HepG2 (cell line): ENCODE data around the gene CLPTM1. TPM values are rescaled to one million over a fixed set of nuclear protein-coding genes. Genes with fewer than 3 reads are reported as not detected.

ENCODE experiments used
- ATM ChIP-seq: fragments of 450-650 bp; IDR thresholded peaks from 2 replicates; pipeline ENCODE4 v1.7.1; 2017; ENCODE audit warnings: mild to moderate bottlenecking, borderline replicate concordance
- CBFB ChIP-seq: sonication (generic); formaldehyde crosslinking; IDR thresholded peaks from 2 replicates; pipeline ENCODE4 v1.4.0; 2020; ENCODE audit warnings: missing genetic modification reagents
- CCAR2 ChIP-seq: fragments of 200-400 bp; formaldehyde crosslinking; optimal IDR thresholded peaks from 2 replicates; pipeline ENCODE3; 2018; ENCODE audit warnings: low read depth, mild to moderate bottlenecking, low read length, moderate library complexity
- EED ChIP-seq: sonication (generic); formaldehyde crosslinking; IDR thresholded peaks from 2 replicates; pipeline ENCODE4 v1.5.0; 2020; ENCODE audit warnings: mild to moderate bottlenecking, missing genetic modification reagents
- HHEX ChIP-seq: IDR thresholded peaks from 2 replicates; pipeline ENCODE4 v1.6.1; 2016; ENCODE audit warnings: control low read depth
- IRX3 ChIP-seq: sonication (generic); formaldehyde crosslinking; IDR thresholded peaks from 2 replicates; pipeline ENCODE4 v1.8.1; 2023; ENCODE audit warnings: mild to moderate bottlenecking, low read depth, missing genetic modification reagents, borderline replicate concordance
- LCORL ChIP-seq, 2 experiments: fragments of 450-650 bp in 1 of 2; sonication (generic) in 1 of 2; formaldehyde crosslinking in 1 of 2; IDR thresholded peaks; 2 replicates each; pipeline versions ENCODE4 v1.5.0 to v1.6.1; 2017 to 2020; ENCODE audit warnings: antibody characterized with exemption in 1 of 2, missing genetic modification reagents in 1 of 2
- MLX ChIP-seq: IDR thresholded peaks from 2 replicates; pipeline ENCODE4 v1.6.1; 2016
- NCOA2 ChIP-seq: sonication (generic); formaldehyde crosslinking; IDR thresholded peaks from 2 replicates; pipeline ENCODE4 v1.8.0; 2022; ENCODE audit warnings: inconsistent platforms
- NFE2 ChIP-seq: sonication (generic); formaldehyde crosslinking; IDR thresholded peaks from 2 replicates; pipeline ENCODE4 v1.4.0; 2020; ENCODE audit warnings: missing genetic modification reagents
- PAF1 ChIP-seq: IDR thresholded peaks from 2 replicates; pipeline ENCODE4 v1.6.1; 2016; ENCODE audit warnings: missing genetic modification reagents, missing compliant biosample characterization
- PRDM4 ChIP-seq: sonication (generic); formaldehyde crosslinking; IDR thresholded peaks from 2 replicates; pipeline ENCODE4 v1.9.0; 2021; ENCODE audit warnings: missing genetic modification reagents, borderline replicate concordance
- SP140L ChIP-seq: sonication (generic); formaldehyde crosslinking; IDR thresholded peaks from 2 replicates; pipeline ENCODE4 v1.4.0; 2020; ENCODE audit warnings: missing genetic modification reagents, borderline replicate concordance
- ZFP41 ChIP-seq: sonication (generic); formaldehyde crosslinking; IDR thresholded peaks from 2 replicates; pipeline ENCODE4 v1.4.0; 2020; ENCODE audit warnings: mild to moderate bottlenecking, missing genetic modification reagents, borderline replicate concordance
- ZFP62 ChIP-seq: sonication (generic); formaldehyde crosslinking; IDR thresholded peaks from 2 replicates; pipeline ENCODE4 v1.4.0; 2020; ENCODE audit warnings: missing genetic modification reagents
- ZFYVE20 ChIP-seq: sonication (generic); formaldehyde crosslinking; IDR thresholded peaks from 2 replicates; pipeline ENCODE4 v1.8.0; 2023; ENCODE audit warnings: low read depth, mild to moderate bottlenecking, moderate library complexity, missing genetic modification reagents, borderline replicate concordance
- ZMYM4 ChIP-seq: sonication (generic); formaldehyde crosslinking; IDR thresholded peaks from 2 replicates; pipeline ENCODE4 v1.8.1; 2023; ENCODE audit warnings: mild to moderate bottlenecking, missing genetic modification reagents
- ZNF3 ChIP-seq: IDR thresholded peaks from 2 replicates; pipeline ENCODE4 v1.7.0; 2017; ENCODE audit warnings: inconsistent platforms
- ZNF350 ChIP-seq: sonication (generic); formaldehyde crosslinking; IDR thresholded peaks from 2 replicates; pipeline ENCODE4 v1.4.0; 2020; ENCODE audit warnings: mild to moderate bottlenecking, low read depth, missing genetic modification reagents, borderline replicate concordance
- ZSCAN25 ChIP-seq: sonication (generic); formaldehyde crosslinking; IDR thresholded peaks from 2 replicates; pipeline ENCODE4 v1.8.0; 2022; ENCODE audit warnings: mild to moderate bottlenecking, missing genetic modification reagents
- ZSCAN9 ChIP-seq: IDR thresholded peaks from 2 replicates; pipeline ENCODE4 v1.6.1; 2016; ENCODE audit warnings: borderline replicate concordance
- polyA plus RNA-seq, 8 experiments: library from polyadenylated mRNA; depleted of rRNA in 3 of 8; stranded (reverse) in 7 of 8; unstranded in 1 of 8; fragments of >200 nt; fragmentation: Illumina TruSeq in 4 of 8; extraction: Trizol in 4 of 8; gene quantifications; 2 replicates each; pipeline versions ENCODE4 v1.2.1 to v1.2.3, GENCODE V29; 2011 to 2016; ENCODE audit warnings: low read depth in 4 of 8, missing spikeins in 1 of 8, mixed read lengths in 1 of 8; ENCODE audit not compliant: insufficient read depth in 1 of 8
- total RNA-seq, 5 experiments: library from RNA; depleted of rRNA; stranded (reverse); fragments of >200 nt; fragmentation: Illumina TruSeq; extraction: Trizol; gene quantifications; 2 replicates each; pipeline ENCODE4 v1.2.3, GENCODE V29; 2016; ENCODE audit warnings: low read depth in 1 of 5
- TF ChIP-seq, protein P1 (sequence below), 2 experiments: fragments of 450-650 bp in 1 of 2; sonication (generic) in 1 of 2; formaldehyde crosslinking; IDR thresholded peaks; 2 replicates each; pipeline versions ENCODE4 v1.5.0 to v1.8.0; 2020 to 2022; ENCODE audit warnings: mild to moderate bottlenecking in 1 of 2, missing genetic modification reagents in 1 of 2
- TF ChIP-seq, protein P2 (sequence below): sonication (generic); formaldehyde crosslinking; IDR thresholded peaks from 2 replicates; pipeline ENCODE4 v1.4.0; 2020; ENCODE audit warnings: missing genetic modification reagents

CLPTM1 gene
- total and polyA plus RNA-seq, 2 of the 13 experiments (the other 11 are each of a cell fraction or from before 2014, with no cell fraction given), result 34.9 to 42.8 TPM

GRCh38 chr19:44912854-44913253 lies 42.3 kb upstream of the CLPTM1 start (continued):
- TF ChIP-seq EED, result no peak
- no peak for TF ChIP-seq ZNF3 (CRISPR knock-in tag)
- TF ChIP-seq PRDM4, result no peak
- TF ChIP-seq NFE2 (CRISPR knock-in tag), result no peak
- TF ChIP-seq, protein P1, sequence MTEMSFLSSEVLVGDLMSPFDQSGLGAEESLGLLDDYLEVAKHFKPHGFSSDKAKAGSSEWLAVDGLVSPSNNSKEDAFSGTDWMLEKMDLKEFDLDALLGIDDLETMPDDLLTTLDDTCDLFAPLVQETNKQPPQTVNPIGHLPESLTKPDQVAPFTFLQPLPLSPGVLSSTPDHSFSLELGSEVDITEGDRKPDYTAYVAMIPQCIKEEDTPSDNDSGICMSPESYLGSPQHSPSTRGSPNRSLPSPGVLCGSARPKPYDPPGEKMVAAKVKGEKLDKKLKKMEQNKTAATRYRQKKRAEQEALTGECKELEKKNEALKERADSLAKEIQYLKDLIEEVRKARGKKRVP (CRISPR knock-in tag; IDR thresholded peaks at IDR 0.05), result peak in 1 of 2 experiments; percentile 92; a peak in 2 of 4 replicates
- TF ChIP-seq HHEX (CRISPR knock-in tag), result no peak
- no peak for TF ChIP-seq LCORL (IDR thresholded peaks at IDR 0.05)
- TF ChIP-seq LCORL (CRISPR knock-in tag; IDR thresholded peaks at IDR 0.05), result peak; percentile 79
- 0 out of 2 replicates have a peak, but pooled peaks have one; percentile 40 for TF ChIP-seq ZFP41 (CRISPR knock-in tag)
- TF ChIP-seq, protein P2, sequence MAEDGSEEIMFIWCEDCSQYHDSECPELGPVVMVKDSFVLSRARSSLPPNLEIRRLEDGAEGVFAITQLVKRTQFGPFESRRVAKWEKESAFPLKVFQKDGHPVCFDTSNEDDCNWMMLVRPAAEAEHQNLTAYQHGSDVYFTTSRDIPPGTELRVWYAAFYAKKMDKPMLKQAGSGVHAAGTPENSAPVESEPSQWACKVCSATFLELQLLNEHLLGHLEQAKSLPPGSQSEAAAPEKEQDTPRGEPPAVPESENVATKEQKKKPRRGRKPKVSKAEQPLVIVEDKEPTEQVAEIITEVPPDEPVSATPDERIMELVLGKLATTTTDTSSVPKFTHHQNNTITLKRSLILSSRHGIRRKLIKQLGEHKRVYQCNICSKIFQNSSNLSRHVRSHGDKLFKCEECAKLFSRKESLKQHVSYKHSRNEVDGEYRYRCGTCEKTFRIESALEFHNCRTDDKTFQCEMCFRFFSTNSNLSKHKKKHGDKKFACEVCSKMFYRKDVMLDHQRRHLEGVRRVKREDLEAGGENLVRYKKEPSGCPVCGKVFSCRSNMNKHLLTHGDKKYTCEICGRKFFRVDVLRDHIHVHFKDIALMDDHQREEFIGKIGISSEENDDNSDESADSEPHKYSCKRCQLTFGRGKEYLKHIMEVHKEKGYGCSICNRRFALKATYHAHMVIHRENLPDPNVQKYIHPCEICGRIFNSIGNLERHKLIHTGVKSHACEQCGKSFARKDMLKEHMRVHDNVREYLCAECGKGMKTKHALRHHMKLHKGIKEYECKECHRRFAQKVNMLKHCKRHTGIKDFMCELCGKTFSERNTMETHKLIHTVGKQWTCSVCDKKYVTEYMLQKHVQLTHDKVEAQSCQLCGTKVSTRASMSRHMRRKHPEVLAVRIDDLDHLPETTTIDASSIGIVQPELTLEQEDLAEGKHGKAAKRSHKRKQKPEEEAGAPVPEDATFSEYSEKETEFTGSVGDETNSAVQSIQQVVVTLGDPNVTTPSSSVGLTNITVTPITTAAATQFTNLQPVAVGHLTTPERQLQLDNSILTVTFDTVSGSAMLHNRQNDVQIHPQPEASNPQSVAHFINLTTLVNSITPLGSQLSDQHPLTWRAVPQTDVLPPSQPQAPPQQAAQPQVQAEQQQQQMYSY (CRISPR knock-in tag), result no peak
- TF ChIP-seq ZMYM4 (CRISPR knock-in tag), result 0 out of 2 replicates have a peak, but pooled peaks have one; percentile 18
- TF ChIP-seq ZFYVE20 (CRISPR knock-in tag), result no peak
- peak; percentile 82; the same call in 1 of the 2 replicates for TF ChIP-seq MLX (CRISPR knock-in tag)
- TF ChIP-seq ZSCAN9 (CRISPR knock-in tag), result peak; percentile 76; the same call in 1 of the 2 replicates
- TF ChIP-seq ZSCAN25 (CRISPR knock-in tag), result peak; percentile 23; the same call in 1 of the 2 replicates
- TF ChIP-seq IRX3 (CRISPR knock-in tag), result no peak
- no peak for TF ChIP-seq ATM
- TF ChIP-seq PAF1 (CRISPR knock-in tag), result no peak
- no peak for TF ChIP-seq ZFP62 (CRISPR knock-in tag)
- TF ChIP-seq CBFB (CRISPR knock-in tag), result no peak
- no peak for TF ChIP-seq SP140L (CRISPR knock-in tag)
- no peak for TF ChIP-seq CCAR2
- peak; percentile 82 for TF ChIP-seq NCOA2
- TF ChIP-seq ZNF350, result peak; percentile 36; the same call in 1 of the 2 replicates
